Measurements from ENCODE around the gene BAG3.

DNA sequence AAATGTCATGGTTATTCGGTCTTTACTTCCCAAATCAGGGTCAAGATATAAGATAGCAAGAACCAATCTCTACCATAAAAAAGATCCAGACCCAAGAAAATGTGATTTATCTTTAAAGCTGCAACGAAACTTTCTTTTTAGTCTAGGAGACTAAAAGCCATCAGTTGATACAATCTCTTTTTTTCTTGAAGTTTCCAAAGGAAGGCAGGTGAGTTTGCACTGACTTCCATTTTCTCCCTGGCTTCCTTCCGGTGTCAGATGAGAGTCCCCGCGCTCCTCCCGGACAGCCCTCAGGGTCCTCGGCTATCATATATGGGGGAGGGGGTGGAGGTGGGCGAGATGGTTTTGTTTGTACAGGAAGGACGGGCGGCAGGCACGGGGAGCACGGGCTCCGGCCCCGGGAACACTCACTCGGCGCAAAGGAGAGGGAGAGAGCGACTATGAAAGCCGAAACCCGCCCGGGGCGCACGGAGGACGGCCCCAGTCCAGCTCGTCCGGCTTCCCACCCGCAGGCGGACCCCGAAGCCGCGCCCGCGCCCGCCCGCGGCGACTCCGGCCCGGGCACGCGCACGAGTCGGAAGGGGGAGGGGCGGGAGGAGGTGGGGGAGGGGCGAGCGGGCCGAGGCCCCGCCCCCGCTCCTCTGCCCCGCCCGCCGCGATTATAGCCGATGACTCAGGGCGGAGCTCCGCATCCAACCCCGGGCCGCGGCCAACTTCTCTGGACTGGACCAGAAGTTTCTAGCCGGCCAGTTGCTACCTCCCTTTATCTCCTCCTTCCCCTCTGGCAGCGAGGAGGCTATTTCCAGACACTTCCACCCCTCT lies at the start of gene BAG3:
- TF ChIP-seq, protein P1, sequence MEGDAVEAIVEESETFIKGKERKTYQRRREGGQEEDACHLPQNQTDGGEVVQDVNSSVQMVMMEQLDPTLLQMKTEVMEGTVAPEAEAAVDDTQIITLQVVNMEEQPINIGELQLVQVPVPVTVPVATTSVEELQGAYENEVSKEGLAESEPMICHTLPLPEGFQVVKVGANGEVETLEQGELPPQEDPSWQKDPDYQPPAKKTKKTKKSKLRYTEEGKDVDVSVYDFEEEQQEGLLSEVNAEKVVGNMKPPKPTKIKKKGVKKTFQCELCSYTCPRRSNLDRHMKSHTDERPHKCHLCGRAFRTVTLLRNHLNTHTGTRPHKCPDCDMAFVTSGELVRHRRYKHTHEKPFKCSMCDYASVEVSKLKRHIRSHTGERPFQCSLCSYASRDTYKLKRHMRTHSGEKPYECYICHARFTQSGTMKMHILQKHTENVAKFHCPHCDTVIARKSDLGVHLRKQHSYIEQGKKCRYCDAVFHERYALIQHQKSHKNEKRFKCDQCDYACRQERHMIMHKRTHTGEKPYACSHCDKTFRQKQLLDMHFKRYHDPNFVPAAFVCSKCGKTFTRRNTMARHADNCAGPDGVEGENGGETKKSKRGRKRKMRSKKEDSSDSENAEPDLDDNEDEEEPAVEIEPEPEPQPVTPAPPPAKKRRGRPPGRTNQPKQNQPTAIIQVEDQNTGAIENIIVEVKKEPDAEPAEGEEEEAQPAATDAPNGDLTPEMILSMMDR (IDR thresholded peaks at IDR 0.05): no peak
- TF ChIP-seq POLR2A (IDR thresholded peaks at IDR 0.05): no peak
